ENCODE data around the gene NAV2. TPM values are rescaled to one million over a fixed set of nuclear protein-coding genes. Genes with fewer than 3 reads are reported as not detected.

NAV2 gene
- total RNA-seq, 2 donors from 2014 or later = 0.37 to 0.58 TPM

GRCh38 chr11:20045098-20045688 lies 332.6 kb downstream of the NAV2 start:
- Mint-ChIP-seq H3K36me3 (ENCODE audit: low read depth) (no peaks in the 10 kb centered on the region), H3K4me1 (no peaks in the 10 kb centered on the region), H3K27ac (no peak overlapping the region), H3K27me3 (no peaks in the 10 kb centered on the region), H3K4me3 (no peak overlapping the region), H3K9me3 (no peaks in the 10 kb centered on the region)
- ATAC-seq (replicated peaks) = no peak

GRCh38 chr11:20046416-20046815 lies 333.8 kb downstream of the NAV2 start:
- no peak overlapping the region for H3K27ac Mint-ChIP-seq
- H3K4me3 Mint-ChIP-seq = no peak overlapping the region
- no peaks in the 10 kb centered on the region for H3K36me3 Mint-ChIP-seq (ENCODE audit: low read depth)
- H3K9me3 Mint-ChIP-seq = no peaks in the 10 kb centered on the region
- no peaks in the 10 kb centered on the region for H3K27me3 Mint-ChIP-seq
- no peak for ATAC-seq (replicated peaks)
- H3K4me1 Mint-ChIP-seq = no peaks in the 10 kb centered on the region

GRCh38 chr11:20047006-20047768 lies 334.6 kb downstream of the NAV2 start:
- ATAC-seq (replicated peaks) = no peak
- H3K4me3 Mint-ChIP-seq = no peak overlapping the region
- H3K27ac Mint-ChIP-seq = no peak overlapping the region
- no peaks in the 10 kb centered on the region for H3K9me3 Mint-ChIP-seq
- no peaks in the 10 kb centered on the region for H3K36me3 Mint-ChIP-seq (ENCODE audit: low read depth)
- no peaks in the 10 kb centered on the region for H3K27me3 Mint-ChIP-seq
- no peaks in the 10 kb centered on the region for H3K4me1 Mint-ChIP-seq

GRCh38 chr11:20047769-20048154 lies 335.1 kb downstream of the NAV2 start:
- no peak overlapping the region for H3K27ac Mint-ChIP-seq
- ATAC-seq (replicated peaks) = no peak
- H3K27me3 Mint-ChIP-seq = no peaks in the 10 kb centered on the region
- no peaks in the 10 kb centered on the region for H3K4me1 Mint-ChIP-seq
- H3K9me3 Mint-ChIP-seq = no peaks in the 10 kb centered on the region
- H3K4me3 Mint-ChIP-seq = no peak overlapping the region
- no peaks in the 10 kb centered on the region for H3K36me3 Mint-ChIP-seq (ENCODE audit: low read depth)

GRCh38 chr11:20048246-20048645 lies 335.6 kb downstream of the NAV2 start:
- Mint-ChIP-seq H3K27ac (no peak overlapping the region), H3K9me3 (no peaks in the 10 kb centered on the region), H3K27me3 (no peaks in the 10 kb centered on the region), H3K4me3 (no peak overlapping the region), H3K4me1 (no peaks in the 10 kb centered on the region), H3K36me3 (ENCODE audit: low read depth) (no peaks in the 10 kb centered on the region)
- ATAC-seq (replicated peaks) = no peak

- H3K27ac Mint-ChIP-seq = no peak overlapping the region
- no peak for ATAC-seq (replicated peaks)
Observed at GRCh38 chr11:20048707-20049106, 336.1 kb downstream of the NAV2 start.

GRCh38 chr11:20049231-20049630 lies 336.6 kb downstream of the NAV2 start:
- Mint-ChIP-seq H3K4me3 (no peak overlapping the region), H3K27ac (no peak overlapping the region), H3K9me3 (no peaks in the 10 kb centered on the region), H3K27me3 (no peaks in the 10 kb centered on the region), H3K36me3 (ENCODE audit: low read depth) (no peaks in the 10 kb centered on the region), H3K4me1 (no peaks in the 10 kb centered on the region)
- ATAC-seq (replicated peaks) = no peak

More at GRCh38 chr11:20048707-20049106, 336.1 kb downstream of the NAV2 start:
- no peak overlapping the region for H3K4me3 Mint-ChIP-seq
- H3K4me1 Mint-ChIP-seq = no peaks in the 10 kb centered on the region
- H3K9me3 Mint-ChIP-seq = no peaks in the 10 kb centered on the region
- H3K36me3 Mint-ChIP-seq (ENCODE audit: low read depth) = no peaks in the 10 kb centered on the region
- H3K27me3 Mint-ChIP-seq = no peaks in the 10 kb centered on the region

GRCh38 chr11:20050048-20050447 lies 337.4 kb downstream of the NAV2 start:
- Mint-ChIP-seq H3K27me3 (no peaks in the 10 kb centered on the region), H3K4me1 (no peaks in the 10 kb centered on the region), H3K27ac (no peak overlapping the region), H3K4me3 (no peak overlapping the region), H3K9me3 (no peaks in the 10 kb centered on the region), H3K36me3 (ENCODE audit: low read depth) (no peaks in the 10 kb centered on the region)
- no peak for ATAC-seq (replicated peaks)

GRCh38 chr11:20050551-20051333 lies 338.1 kb downstream of the NAV2 start:
- H3K27me3 Mint-ChIP-seq = no peaks in the 10 kb centered on the region
- H3K27ac Mint-ChIP-seq = no peak overlapping the region
- no peak overlapping the region for H3K4me3 Mint-ChIP-seq
- H3K9me3 Mint-ChIP-seq = no peaks in the 10 kb centered on the region
- no peak for ATAC-seq (replicated peaks)
- H3K4me1 Mint-ChIP-seq = no peaks in the 10 kb centered on the region
- no peaks in the 10 kb centered on the region for H3K36me3 Mint-ChIP-seq (ENCODE audit: low read depth)

GRCh38 chr11:20051469-20052399 lies 339.1 kb downstream of the NAV2 start:
- Mint-ChIP-seq H3K9me3 (no peaks in the 10 kb centered on the region), H3K27me3 (no peaks in the 10 kb centered on the region), H3K27ac (no peak overlapping the region), H3K4me1 (no peaks in the 10 kb centered on the region), H3K4me3 (no peak overlapping the region), H3K36me3 (ENCODE audit: low read depth) (no peaks in the 10 kb centered on the region)
- ATAC-seq (replicated peaks) = no peak

- no peak for ATAC-seq (replicated peaks)
- H3K27me3 Mint-ChIP-seq = no peaks in the 10 kb centered on the region
- H3K36me3 Mint-ChIP-seq (ENCODE audit: low read depth) = no peaks in the 10 kb centered on the region
- H3K27ac Mint-ChIP-seq = no peak overlapping the region
- no peaks in the 10 kb centered on the region for H3K9me3 Mint-ChIP-seq
- no peak overlapping the region for H3K4me3 Mint-ChIP-seq
- H3K4me1 Mint-ChIP-seq = no peaks in the 10 kb centered on the region
Observed at GRCh38 chr11:20053572-20053971, 340.9 kb downstream of the NAV2 start.

GRCh38 chr11:20054584-20054983 lies 341.9 kb downstream of the NAV2 start:
- ATAC-seq (replicated peaks) = no peak
- Mint-ChIP-seq H3K27me3 (no peaks in the 10 kb centered on the region), H3K27ac (no peak overlapping the region), H3K4me3 (no peak overlapping the region), H3K9me3 (no peaks in the 10 kb centered on the region), H3K36me3 (ENCODE audit: low read depth) (no peaks in the 10 kb centered on the region), H3K4me1 (no peaks in the 10 kb centered on the region)

GRCh38 chr11:20055312-20055711 lies 342.7 kb downstream of the NAV2 start:
- Mint-ChIP-seq H3K4me1 (no peaks in the 10 kb centered on the region), H3K27ac (no peak overlapping the region), H3K36me3 (ENCODE audit: low read depth) (no peaks in the 10 kb centered on the region), H3K4me3 (no peak overlapping the region), H3K27me3 (no peaks in the 10 kb centered on the region), H3K9me3 (no peaks in the 10 kb centered on the region)
- no peak for ATAC-seq (replicated peaks)
